SK-N-MC (cell line): ENCODE results near the gene MAZ.
"Not testable (repeated sequence)": the region's sequence is repeated elsewhere in the genome, so short reads cannot be mapped to it uniquely, and the experiment has no call there.

Source experiments
- DNase-seq: peaks from one replicate; pipeline ENCODE4 v3.0.0-alpha.2; 2011; ENCODE audit warnings: low read depth, low spot score
- H3K27ac ChIP-seq: fragments of 200-600 bp; sonication (generic); 2 replicates; pipeline ENCODE4 v1.5.1; 2016; ENCODE audit warnings: mixed run types
- H3K36me3 ChIP-seq: fragments of 200-600 bp; sonication (generic); 2 replicates; pipeline ENCODE4 v1.6.1; 2017; ENCODE audit warnings: antibody characterized with exemption, low read length, mixed read lengths; ENCODE audit not compliant: insufficient read depth
- H3K4me3 ChIP-seq: fragments of 200-600 bp; sonication (generic); 2 replicates; pipeline ENCODE4 v1.5.1; 2016
- H3K9ac ChIP-seq: fragments of 200-600 bp; sonication (generic); 2 replicates; pipeline ENCODE4 v1.8.0; 2017; ENCODE audit warnings: mixed run types, mixed read lengths; ENCODE audit not compliant: insufficient read length
- H3K9me3 ChIP-seq: fragments of 200-600 bp; sonication (generic); 2 replicates; pipeline ENCODE4 v1.6.1; 2017; ENCODE audit warnings: low read depth, mild to moderate bottlenecking, antibody characterized with exemption, low read length, moderate library complexity, mixed read lengths
- EZH2 ChIP-seq: fragments of 200-600 bp; sonication (generic); IDR thresholded peaks from one replicate; pipeline ENCODE4 v1.6.1; 2017; ENCODE audit warnings: antibody characterized with exemption
- FOXP2 ChIP-seq: optimal IDR thresholded peaks from 2 replicates; pipeline ENCODE3; 2011; ENCODE audit warnings: mild to moderate bottlenecking, moderate library complexity; ENCODE audit not compliant: insufficient read depth; ENCODE audit errors: extremely low read length, control extremely low read depth
- POLR2AphosphoS5 ChIP-seq: IDR thresholded peaks from 2 replicates; pipeline ENCODE4 v1.6.1; 2012; ENCODE audit warnings: mild to moderate bottlenecking, low read depth, low read length, borderline replicate concordance

Gene MAZ

GRCh38 chr16:29779474-29779873 lies 26.9 kb upstream of the MAZ start:
- DNase-seq, result no peak
- no peaks in the 10 kb centered on the region for H3K36me3 ChIP-seq
- H3K4me3 ChIP-seq, result no peak overlapping the region
- H3K27ac ChIP-seq, result no peak overlapping the region
- no peaks in the 10 kb centered on the region for H3K9me3 ChIP-seq
- no peak overlapping the region for H3K9ac ChIP-seq
- TF ChIP-seq FOXP2 (no peak), POLR2AphosphoS5 (no peak), EZH2 (no peak)

- H3K27ac ChIP-seq, H3K9ac ChIP-seq, H3K4me3 ChIP-seq, H3K9me3 ChIP-seq, H3K36me3 ChIP-seq, DNase-seq: not testable (repeated sequence)
These were observed 23.0 kb upstream of the MAZ start for GRCh38 chr16:29783094-29783953.

DNA sequence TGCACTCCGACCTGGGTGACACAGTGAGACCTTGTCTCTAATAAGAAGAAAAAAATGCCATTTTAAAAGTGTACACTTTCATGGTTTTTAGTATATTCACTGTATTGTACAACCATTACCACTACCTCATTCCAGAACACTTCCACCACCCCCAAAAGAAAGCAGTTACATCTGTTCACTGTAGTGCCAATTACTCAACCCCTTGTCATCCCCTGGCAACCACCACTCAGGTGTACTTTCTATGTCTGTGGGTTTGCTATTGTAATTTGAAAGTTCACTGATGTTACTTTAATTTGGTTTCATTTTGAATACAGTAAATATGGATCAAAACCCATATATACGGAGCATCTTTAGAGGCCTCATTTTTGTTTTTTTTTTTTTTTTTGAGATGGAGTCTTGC lies 22.2 kb upstream of the MAZ start:
- no peak overlapping the region for H3K27ac ChIP-seq
- H3K4me3 ChIP-seq, result no peak overlapping the region
- no peak for TF ChIP-seq FOXP2
- no peak for TF ChIP-seq EZH2
- no peak for TF ChIP-seq POLR2AphosphoS5
- no peak overlapping the region for H3K9ac ChIP-seq
- H3K9me3 ChIP-seq, result no peaks in the 10 kb centered on the region
- no peak for DNase-seq
- H3K36me3 ChIP-seq, result no peaks in the 10 kb centered on the region

- no peak overlapping the region for H3K4me3 ChIP-seq
- H3K9me3 ChIP-seq, result no peaks in the 10 kb centered on the region
- no peaks in the 10 kb centered on the region for H3K36me3 ChIP-seq
- H3K9ac ChIP-seq, result no peak overlapping the region
- no peak overlapping the region for H3K27ac ChIP-seq
- no peak for DNase-seq
- no peak for TF ChIP-seq EZH2
- no peak for TF ChIP-seq POLR2AphosphoS5
- TF ChIP-seq FOXP2, result no peak
These were observed 21.3 kb upstream of the MAZ start for GRCh38 chr16:29784901-29785500.

DNA sequence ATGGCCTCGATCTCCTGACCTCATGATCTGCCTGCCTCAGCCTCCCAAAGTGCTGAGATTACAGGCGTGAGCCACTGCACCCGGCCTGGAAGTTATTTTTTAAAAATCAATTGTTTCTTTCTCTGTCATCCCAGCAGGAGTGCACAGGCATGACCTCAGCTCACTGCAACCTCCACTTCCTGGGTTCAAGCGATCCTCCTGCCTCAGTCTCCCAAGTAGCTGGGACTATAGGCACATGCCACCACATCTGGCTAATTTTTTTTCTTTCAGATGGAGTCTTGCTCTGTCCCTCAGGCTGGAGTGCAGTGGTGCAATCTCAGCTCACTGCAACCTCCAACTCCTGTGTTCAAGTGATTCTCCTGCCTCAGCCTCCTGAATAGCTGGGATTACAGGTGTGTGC lies 19.2 kb upstream of the MAZ start:
- not testable (repeated sequence) for H3K27ac ChIP-seq, H3K9me3 ChIP-seq, H3K4me3 ChIP-seq, DNase-seq, H3K36me3 ChIP-seq, H3K9ac ChIP-seq

- peak overlapping the region; percentile 89 for H3K9ac ChIP-seq
- peaks cover 12% of the 10 kb centered on the region; the same call in 1 of the 2 replicates for H3K36me3 ChIP-seq
- peak overlapping the region; percentile 87 for H3K27ac ChIP-seq
- peak overlapping the region; percentile 84 for H3K4me3 ChIP-seq
- TF ChIP-seq EZH2 (no peak), FOXP2 (no peak), POLR2AphosphoS5 (no peak)
- H3K9me3 ChIP-seq, result no peaks in the 10 kb centered on the region
- DNase-seq, result no peak
These were observed 16.6 kb upstream of the MAZ start for GRCh38 chr16:29789775-29790182.

- Histone ChIP-seq H3K9me3 (no peaks in the 10 kb centered on the region), H3K36me3 (peaks cover 12% of the 10 kb centered on the region; the same call in 1 of the 2 replicates), H3K4me3 (peak within 1 kb of the TSS; percentile 86), H3K9ac (peak within 1 kb of the TSS; percentile 92), H3K27ac (peak within 1 kb of the TSS; percentile 87)
- TF ChIP-seq POLR2AphosphoS5 (peak; percentile 96), EZH2 (no peak), FOXP2 (peak; percentile 58)
- DNase-seq, result peak; percentile 95
These were observed 16.0 kb upstream of the MAZ start, which contains the start of gene KIF22 for GRCh38 chr16:29790183-29790948. Gene KIF22, plus strand, starts transcription at chr16:29790751. Its CDS starts 9 bp downstream, at chr16:29790760.

- TF ChIP-seq POLR2AphosphoS5 (no peak), EZH2 (no peak), FOXP2 (no peak)
- Histone ChIP-seq H3K9ac (peak overlapping the region; percentile 92), H3K9me3 (no peaks in the 10 kb centered on the region), H3K27ac (peak overlapping the region; percentile 16; the same call in 1 of the 2 replicates), H3K36me3 (peaks cover 13% of the 10 kb centered on the region; the same call in 1 of the 2 replicates), H3K4me3 (peak overlapping the region; percentile 86)
- no peak for DNase-seq
These were observed 15.1 kb upstream of the MAZ start for GRCh38 chr16:29790949-29791844.
